DND-41 (cell line): ENCODE data around the gene KRT77.

Experiments
- ATAC-seq: fragments of 200-7000 bp; cut with Tn5 transposase; 3 replicates; pipeline ENCODE4 v1.9.1; 2021; ENCODE audit warnings: low read depth; ENCODE audit not compliant: insufficient read depth
- DNase-seq: peaks from one replicate; pipeline ENCODE4 v3.0.0-alpha.2; 2020
- H2AFZ ChIP-seq: 2 replicates; pipeline ENCODE4 v1.6.0; 2012; ENCODE audit warnings: low read depth, low read length
- H3K27ac ChIP-seq: 2 replicates; pipeline ENCODE4 v1.5.1; 2012; ENCODE audit warnings: low read length, inconsistent platforms
- H3K27me3 ChIP-seq: fragments of 200-600 bp; sonication (generic); 2 replicates; pipeline ENCODE4 v1.6.0; 2012; ENCODE audit warnings: low read length, mild to moderate bottlenecking, inconsistent platforms; ENCODE audit not compliant: insufficient read depth, poor library complexity
- H3K36me3 ChIP-seq: 2 replicates; pipeline ENCODE4 v1.5.1; 2012; ENCODE audit warnings: low read length, inconsistent platforms; ENCODE audit not compliant: insufficient read depth
- H3K4me1 ChIP-seq: 2 replicates; pipeline ENCODE4 v1.5.1; 2012; ENCODE audit warnings: mild to moderate bottlenecking, low read length; ENCODE audit not compliant: insufficient read depth
- H3K4me2 ChIP-seq: 2 replicates; pipeline ENCODE4 v1.6.0; 2012; ENCODE audit warnings: mild to moderate bottlenecking, moderate library complexity, low read length, inconsistent platforms; ENCODE audit not compliant: insufficient read depth
- H3K4me3 ChIP-seq, 2 experiments: fragments of 200-600 bp in 1 of 2; shearing (Covaris generic) in 1 of 2; 2 replicates each; pipeline ENCODE4 v1.5.1; 2012 to 2016; ENCODE audit warnings: inconsistent platforms in 2 of 2, low read length in 2 of 2, mild to moderate bottlenecking in 2 of 2, low read depth in 1 of 2, moderate library complexity in 1 of 2
- H3K79me2 ChIP-seq: 2 replicates; pipeline ENCODE4 v1.6.0; 2012; ENCODE audit warnings: low read length, inconsistent platforms; ENCODE audit not compliant: insufficient read depth
- H3K9ac ChIP-seq: 2 replicates; pipeline ENCODE4 v1.6.0; 2012; ENCODE audit warnings: low read depth, mild to moderate bottlenecking, inconsistent platforms, low read length, moderate library complexity
- H3K9me3 ChIP-seq: 2 replicates; pipeline ENCODE4 v1.5.1; 2012; ENCODE audit warnings: low read length, moderate library complexity, mild to moderate bottlenecking, inconsistent platforms; ENCODE audit not compliant: insufficient read depth, severe bottlenecking
- H4K20me1 ChIP-seq: 2 replicates; pipeline ENCODE4 v1.6.0; 2012; ENCODE audit warnings: low read length; ENCODE audit not compliant: insufficient read depth
- EZH2 ChIP-seq: IDR thresholded peaks from 3 replicates; pipeline ENCODE4 v1.6.1; 2012; ENCODE audit warnings: borderline replicate concordance, low read depth, mild to moderate bottlenecking, moderate library complexity, low read length, inconsistent platforms; ENCODE audit not compliant: severe bottlenecking
- TF ChIP-seq, protein P1 (sequence below): IDR thresholded peaks from 2 replicates; pipeline ENCODE4 v1.5.1; 2012; ENCODE audit warnings: borderline replicate concordance, low read length, moderate library complexity, mild to moderate bottlenecking; ENCODE audit not compliant: poor library complexity, severe bottlenecking; ENCODE audit errors: extremely low read depth

KRT77 gene

DNA sequence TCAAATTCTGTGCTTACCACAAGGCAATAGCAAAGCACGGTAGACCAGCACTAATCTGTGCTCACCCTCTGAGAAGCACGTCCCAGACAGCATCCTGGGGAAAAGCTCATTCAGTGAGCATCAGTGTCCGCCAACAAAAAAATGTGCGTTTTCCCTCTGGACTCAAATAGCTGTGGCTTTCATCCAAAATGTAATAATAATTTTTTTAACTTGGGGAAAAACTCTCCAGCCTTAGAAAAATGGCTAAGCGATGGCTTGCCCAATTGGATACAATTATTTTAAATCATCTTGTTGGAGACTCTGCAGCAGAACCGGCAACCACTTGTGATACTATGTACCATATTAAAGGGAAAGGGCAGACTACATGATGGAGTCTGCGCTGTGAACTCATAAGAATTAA is 1.1 kb upstream of the KRT77 start:
- no peaks in the 10 kb centered on the region for H3K79me2 ChIP-seq
- H3K4me3 ChIP-seq = no peak overlapping the region
- TF ChIP-seq EZH2 = no peak
- TF ChIP-seq, protein P1, sequence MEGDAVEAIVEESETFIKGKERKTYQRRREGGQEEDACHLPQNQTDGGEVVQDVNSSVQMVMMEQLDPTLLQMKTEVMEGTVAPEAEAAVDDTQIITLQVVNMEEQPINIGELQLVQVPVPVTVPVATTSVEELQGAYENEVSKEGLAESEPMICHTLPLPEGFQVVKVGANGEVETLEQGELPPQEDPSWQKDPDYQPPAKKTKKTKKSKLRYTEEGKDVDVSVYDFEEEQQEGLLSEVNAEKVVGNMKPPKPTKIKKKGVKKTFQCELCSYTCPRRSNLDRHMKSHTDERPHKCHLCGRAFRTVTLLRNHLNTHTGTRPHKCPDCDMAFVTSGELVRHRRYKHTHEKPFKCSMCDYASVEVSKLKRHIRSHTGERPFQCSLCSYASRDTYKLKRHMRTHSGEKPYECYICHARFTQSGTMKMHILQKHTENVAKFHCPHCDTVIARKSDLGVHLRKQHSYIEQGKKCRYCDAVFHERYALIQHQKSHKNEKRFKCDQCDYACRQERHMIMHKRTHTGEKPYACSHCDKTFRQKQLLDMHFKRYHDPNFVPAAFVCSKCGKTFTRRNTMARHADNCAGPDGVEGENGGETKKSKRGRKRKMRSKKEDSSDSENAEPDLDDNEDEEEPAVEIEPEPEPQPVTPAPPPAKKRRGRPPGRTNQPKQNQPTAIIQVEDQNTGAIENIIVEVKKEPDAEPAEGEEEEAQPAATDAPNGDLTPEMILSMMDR = no peak
- no peak overlapping the region for H2AFZ ChIP-seq
- no peaks in the 10 kb centered on the region for H3K9me3 ChIP-seq
- no peaks in the 10 kb centered on the region for H4K20me1 ChIP-seq
- DNase-seq = no peak
- H3K9ac ChIP-seq = no peak overlapping the region
- H3K4me1 ChIP-seq = no peaks in the 10 kb centered on the region
- H3K27ac ChIP-seq = no peak overlapping the region
- no peak for ATAC-seq
- H3K36me3 ChIP-seq = no peaks in the 10 kb centered on the region
- no peak overlapping the region for H3K4me2 ChIP-seq
- H3K27me3 ChIP-seq = peaks cover 9% of the 10 kb centered on the region

GRCh38 chr12:52703878-52704277 is 554 bp upstream of the KRT77 start:
- H2AFZ ChIP-seq = no peak overlapping the region
- H3K4me3 ChIP-seq = no peak overlapping the region
- H3K27ac ChIP-seq = no peak overlapping the region
- no peaks in the 10 kb centered on the region for H3K9me3 ChIP-seq
- ATAC-seq = no peak
- no peak for DNase-seq
- no peak overlapping the region for H3K4me2 ChIP-seq
- no peaks in the 10 kb centered on the region for H3K79me2 ChIP-seq
- no peak for TF ChIP-seq EZH2
- TF ChIP-seq, protein P1 = no peak
- H3K36me3 ChIP-seq = no peaks in the 10 kb centered on the region
- no peaks in the 10 kb centered on the region for H4K20me1 ChIP-seq
- H3K27me3 ChIP-seq = peaks cover 7% of the 10 kb centered on the region
- no peak overlapping the region for H3K9ac ChIP-seq
- H3K4me1 ChIP-seq = no peaks in the 10 kb centered on the region

DNA sequence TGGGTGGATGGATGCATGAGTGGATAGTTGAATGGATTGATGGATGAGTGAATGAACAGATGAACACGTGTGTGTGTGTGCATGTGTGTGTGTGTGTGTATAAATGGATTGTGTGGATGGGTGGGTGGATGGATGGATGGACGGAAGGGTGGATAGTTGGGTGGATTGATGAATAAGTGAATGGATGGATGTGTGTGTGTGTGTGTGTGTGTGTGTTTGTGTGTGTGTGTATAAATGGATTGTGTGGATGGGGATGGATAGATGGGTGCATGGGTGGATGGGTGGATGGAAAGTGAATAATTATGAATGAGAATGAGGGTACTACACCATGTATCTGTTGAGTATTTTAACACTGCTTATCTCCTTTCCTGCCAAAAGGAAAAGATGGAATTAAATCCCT is 986 bp downstream of the KRT77 start:
- Histone ChIP-seq H3K79me2 (no peaks in the 10 kb centered on the region), H2AFZ (no peak overlapping the region), H3K36me3 (no peaks in the 10 kb centered on the region), H4K20me1 (no peaks in the 10 kb centered on the region), H3K4me2 (no peak overlapping the region), H3K9ac (no peak overlapping the region), H3K9me3 (no peaks in the 10 kb centered on the region), H3K27ac (no peak overlapping the region), H3K27me3 (peaks cover 5% of the 10 kb centered on the region), H3K4me3 (no peak overlapping the region), H3K4me1 (no peaks in the 10 kb centered on the region)
- TF ChIP-seq, protein P1 = no peak
- TF ChIP-seq EZH2 = no peak
- ATAC-seq (no peak), DNase-seq (no peak)

DNA sequence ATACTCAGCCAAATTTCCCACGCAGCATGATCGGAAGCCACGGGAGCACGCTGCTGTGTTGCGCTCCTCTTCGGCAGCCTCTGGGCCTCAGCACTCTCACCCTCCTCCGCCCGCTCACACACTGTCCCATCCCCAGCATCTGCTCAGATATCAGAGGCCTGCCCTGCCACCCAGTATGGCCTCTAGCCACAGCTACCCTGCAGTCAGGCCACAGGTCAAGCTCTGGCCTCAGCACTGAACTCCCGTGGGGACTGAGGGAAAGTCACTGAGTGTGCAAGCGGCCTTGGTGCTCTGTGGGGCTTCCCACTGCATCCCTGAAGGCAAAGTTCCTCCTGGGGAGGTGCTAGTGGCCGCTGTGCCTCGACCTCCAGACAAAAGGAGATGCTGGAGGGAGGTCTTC is 2.0 kb downstream of the KRT77 start:
- H3K4me3 ChIP-seq = no peak overlapping the region
- no peak overlapping the region for H3K4me2 ChIP-seq
- no peaks in the 10 kb centered on the region for H3K4me1 ChIP-seq
- no peaks in the 10 kb centered on the region for H4K20me1 ChIP-seq
- TF ChIP-seq, protein P1 = no peak
- no peak for TF ChIP-seq EZH2
- no peak overlapping the region for H3K9ac ChIP-seq
- ATAC-seq (no peak), DNase-seq (no peak)
- no peak overlapping the region for H3K27ac ChIP-seq
- H3K27me3 ChIP-seq = peaks cover 5% of the 10 kb centered on the region
- no peaks in the 10 kb centered on the region for H3K79me2 ChIP-seq
- no peaks in the 10 kb centered on the region for H3K36me3 ChIP-seq
- no peak overlapping the region for H2AFZ ChIP-seq
- H3K9me3 ChIP-seq = no peaks in the 10 kb centered on the region
